Activated T-cell treated with anti-CD3 and anti-CD28 coated beads for 48 hours (primary cell): ENCODE results near the gene DDX20.
"Not testable (repeated sequence)": the region's sequence is repeated elsewhere in the genome, so short reads cannot be mapped to it uniquely, and the experiment has no call there.

Source experiments
- DNase-seq: peaks from one replicate; pipeline ENCODE4 v3.0.0-alpha.2; 2020; ENCODE audit warnings: low read depth

Gene DDX20

GRCh38 chr1:111789666-111790316, 34.1 kb downstream of the DDX20 start:
- no peak for DNase-seq

GRCh38 chr1:111791776-111792175, 36.1 kb downstream of the DDX20 start:
- DNase-seq = no peak

GRCh38 chr1:111792249-111792648, 36.5 kb downstream of the DDX20 start:
- DNase-seq = no peak

GRCh38 chr1:111793923-111794322, 38.2 kb downstream of the DDX20 start:
- DNase-seq = no peak

- no peak for DNase-seq
These were observed 39.7 kb downstream of the DDX20 start for GRCh38 chr1:111795401-111795800.

GRCh38 chr1:111798580-111798979, 42.9 kb downstream of the DDX20 start:
- DNase-seq = no peak

- DNase-seq = not testable (repeated sequence)
These were observed 44.0 kb downstream of the DDX20 start for GRCh38 chr1:111799722-111800121.

- DNase-seq = no peak
These were observed 45.6 kb downstream of the DDX20 start for GRCh38 chr1:111801071-111801850.

GRCh38 chr1:111802110-111802509, 46.4 kb downstream of the DDX20 start:
- no peak for DNase-seq

- no peak for DNase-seq
These were observed 47.3 kb downstream of the DDX20 start for GRCh38 chr1:111802984-111803383.

- DNase-seq = no peak
These were observed 48.2 kb downstream of the DDX20 start for GRCh38 chr1:111803951-111804350.

GRCh38 chr1:111804776-111805175, 49.1 kb downstream of the DDX20 start:
- DNase-seq = no peak

GRCh38 chr1:111805251-111805650, 49.5 kb downstream of the DDX20 start:
- DNase-seq = no peak

- no peak for DNase-seq
These were observed 56.2 kb downstream of the DDX20 start for GRCh38 chr1:111811891-111812290.

- DNase-seq = no peak
These were observed 56.6 kb downstream of the DDX20 start for GRCh38 chr1:111812306-111812705.

GRCh38 chr1:111813440-111814304, 58.0 kb downstream of the DDX20 start:
- no peak for DNase-seq

GRCh38 chr1:111814305-111814628, 58.6 kb downstream of the DDX20 start:
- no peak for DNase-seq

GRCh38 chr1:111814642-111815041, 58.9 kb downstream of the DDX20 start:
- DNase-seq = no peak
